ENCODE data around the gene TLDC2. TPM values are rescaled to one million over a fixed set of nuclear protein-coding genes. Genes with fewer than 3 reads are reported as not detected.

The TLDC2 gene
- total and polyA plus RNA-seq, 7 experiments from 2014 or later: 0.37 to 0.49 (median 0.40) TPM; not detected in 3

GRCh38 chr20:36924167-36925045, 48.5 kb downstream of the TLDC2 start:
- Mint-ChIP-seq H3K36me3 (peaks cover 5 to 59% (median 37%) of the 10 kb centered on the region in 5 donors), H3K9me3 (no peaks in the 10 kb centered on the region), H3K4me3 (peak overlapping the region in 4 of 10 donors; percentile 19 to 66 (median 53)), H3K27ac (peak overlapping the region; percentile 11 to 98 (median 83)), H3K4me1 (peaks cover 16 to 65% (median 52%) of the 10 kb centered on the region in 7 donors), H3K27me3 (no peaks in the 10 kb centered on the region)
- no peak overlapping the region for H3K4me3 ChIP-seq (ENCODE audit: low read length)
- peaks cover 36 to 84% (median 36%) of the 10 kb centered on the region in 3 experiments for H3K36me3 ChIP-seq (ENCODE audit: control insufficient read depth in 2 of 3, insufficient read depth in 3 of 3, low read length in 3 of 3)
- H3K9me3 ChIP-seq (ENCODE audit: control insufficient read depth in 2 of 3, low read length in 3 of 3): no peaks in the 10 kb centered on the region
- peaks cover 3 to 36% of the 10 kb centered on the region in 2 donors for H3K4me1 ChIP-seq (ENCODE audit: control insufficient read depth in 2 of 2, insufficient read depth in 2 of 2, low read length in 2 of 2)
- DNase-seq (no peak), ATAC-seq (no peak)
- no peaks in the 10 kb centered on the region for H3K27me3 ChIP-seq (ENCODE audit: control insufficient read depth in 2 of 2, insufficient read depth in 2 of 2, low read length in 2 of 2)
- H3K27ac ChIP-seq (ENCODE audit: low read depth, low read length): peak overlapping the region; percentile 43
- POLR2A ChIA-PET: interaction anchor here (0.6 to 5.7 kb wide), 12 partner anchors 8 to 971 kb away, joined by 3 to 37 read pairs (median 4); no protein-coding TSS in a partner anchor
- CTCF ChIA-PET: interaction anchor here (0.7 to 2.5 kb wide), 2 partner anchors 25 to 84 kb away, joined by 4 to 10 read pairs; no protein-coding TSS in a partner anchor
- intact Hi-C loops (cut with micrococcal nuclease): no loop called here

GRCh38 chr20:36925234-36925633, 49.3 kb downstream of the TLDC2 start:
- no peak overlapping the region for H3K4me3 ChIP-seq (ENCODE audit: low read length)
- H3K27me3 ChIP-seq (ENCODE audit: control insufficient read depth in 2 of 2, insufficient read depth in 2 of 2, low read length in 2 of 2): no peaks in the 10 kb centered on the region
- peaks cover 5 to 63% (median 34%) of the 10 kb centered on the region in 5 donors for H3K36me3 Mint-ChIP-seq
- peaks cover 12 to 67% (median 48%) of the 10 kb centered on the region in 7 donors for H3K4me1 Mint-ChIP-seq
- no peaks in the 10 kb centered on the region for H3K9me3 ChIP-seq (ENCODE audit: control insufficient read depth in 2 of 3, low read length in 3 of 3)
- CTCF ChIA-PET: interaction anchor here (0.7 to 2.5 kb wide), 2 partner anchors 24 to 83 kb away, joined by 4 to 10 read pairs; no protein-coding TSS in a partner anchor
- peaks cover 0 to 1% (median 0%) of the 10 kb centered on the region in 11 donors for H3K9me3 Mint-ChIP-seq
- H3K27ac Mint-ChIP-seq: peak overlapping the region; percentile 33 to 98 (median 83)
- peaks cover 37 to 83% (median 42%) of the 10 kb centered on the region in 3 experiments for H3K36me3 ChIP-seq (ENCODE audit: control insufficient read depth in 2 of 3, insufficient read depth in 3 of 3, low read length in 3 of 3)
- peak overlapping the region in 7 of 10 donors; percentile 4 to 66 (median 40) for H3K4me3 Mint-ChIP-seq
- no peak for ATAC-seq
- POLR2A ChIA-PET: interaction anchor here (0.6 to 5.7 kb wide), 4 partner anchors 17 to 971 kb away, joined by 3 to 28 read pairs (median 6); no protein-coding TSS in a partner anchor
- H3K27ac ChIP-seq (ENCODE audit: low read depth, low read length): peak overlapping the region; percentile 34
- no peak for DNase-seq
- intact Hi-C loops (cut with micrococcal nuclease): no loop called here
- H3K4me1 ChIP-seq (ENCODE audit: control insufficient read depth in 2 of 2, insufficient read depth in 2 of 2, low read length in 2 of 2): peaks cover 12 to 40% of the 10 kb centered on the region in 2 donors
- H3K27me3 Mint-ChIP-seq: no peaks in the 10 kb centered on the region

- Mint-ChIP-seq H3K27me3 (no peaks in the 10 kb centered on the region), H3K9me3 (peaks cover 0 to 2% (median 0%) of the 10 kb centered on the region in 11 donors), H3K4me3 (peak overlapping the region in 4 of 10 donors; percentile 1 to 40 (median 12)), H3K27ac (peak overlapping the region in 8 of 9 donors; percentile 24 to 98 (median 76)), H3K36me3 (peaks cover 5 to 76% (median 49%) of the 10 kb centered on the region in 5 donors), H3K4me1 (peaks cover 17 to 82% (median 61%) of the 10 kb centered on the region in 7 donors)
- Histone ChIP-seq H3K36me3 (ENCODE audit: control insufficient read depth in 2 of 3, insufficient read depth in 3 of 3, low read length in 3 of 3) (peaks cover 36 to 69% (median 41%) of the 10 kb centered on the region in 3 experiments), H3K9me3 (ENCODE audit: control insufficient read depth in 2 of 3, low read length in 3 of 3) (no peaks in the 10 kb centered on the region), H3K27me3 (ENCODE audit: control insufficient read depth in 2 of 2, insufficient read depth in 2 of 2, low read length in 2 of 2) (no peaks in the 10 kb centered on the region), H3K4me1 (ENCODE audit: control insufficient read depth in 2 of 2, insufficient read depth in 2 of 2, low read length in 2 of 2) (peaks cover 27 to 50% of the 10 kb centered on the region in 2 donors), H3K4me3 (ENCODE audit: low read length) (no peak overlapping the region), H3K27ac (ENCODE audit: low read depth, low read length) (no peak overlapping the region)
- intact Hi-C loops (cut with micrococcal nuclease): no loop called here
- DNase-seq: no peak
- ATAC-seq: no peak
- ChIA-PET POLR2A (no interaction called here), CTCF (interaction anchor here (1.8 kb wide), 1 partner anchor 9 kb away, joined by 6 read pairs; no protein-coding TSS in a partner anchor)
These were observed 50.8 kb downstream of the TLDC2 start for GRCh38 chr20:36926653-36927200.

- no peaks in the 10 kb centered on the region for H3K27me3 Mint-ChIP-seq
- ChIA-PET POLR2A (interaction anchor here (0.7 to 1.4 kb wide), 4 partner anchors 22 to 92 kb away, joined by 3 read pairs; no protein-coding TSS in a partner anchor), CTCF (interaction anchor here (0.7 to 1.8 kb wide), 4 partner anchors 10 to 168 kb away, joined by 3 to 6 read pairs (median 4); no protein-coding TSS in a partner anchor)
- Histone ChIP-seq H3K36me3 (ENCODE audit: control insufficient read depth in 2 of 3, insufficient read depth in 3 of 3, low read length in 3 of 3) (peaks cover 29 to 69% (median 38%) of the 10 kb centered on the region in 3 experiments), H3K27ac (ENCODE audit: low read depth, low read length) (no peak overlapping the region), H3K4me1 (ENCODE audit: control insufficient read depth in 2 of 2, insufficient read depth in 2 of 2, low read length in 2 of 2) (peaks cover 30 to 51% of the 10 kb centered on the region in 2 donors), H3K27me3 (ENCODE audit: control insufficient read depth in 2 of 2, insufficient read depth in 2 of 2, low read length in 2 of 2) (no peaks in the 10 kb centered on the region), H3K4me3 (ENCODE audit: low read length) (no peak overlapping the region), H3K9me3 (ENCODE audit: control insufficient read depth in 2 of 3, low read length in 3 of 3) (no peaks in the 10 kb centered on the region)
- intact Hi-C loops (cut with micrococcal nuclease): no loop called here
- H3K4me3 Mint-ChIP-seq: no peak overlapping the region
- no peak for ATAC-seq
- H3K36me3 Mint-ChIP-seq: peaks cover 5 to 80% (median 56%) of the 10 kb centered on the region in 5 donors
- peaks cover 24 to 86% (median 68%) of the 10 kb centered on the region in 7 donors for H3K4me1 Mint-ChIP-seq
- peak overlapping the region in 6 of 9 donors; percentile 67 to 98 (median 94) for H3K27ac Mint-ChIP-seq
- H3K9me3 Mint-ChIP-seq: peaks cover 0 to 2% (median 0%) of the 10 kb centered on the region in 11 donors
- no peak for DNase-seq
These were observed 51.8 kb downstream of the TLDC2 start for GRCh38 chr20:36927704-36928103.

GRCh38 chr20:36929290-36929689, 53.4 kb downstream of the TLDC2 start:
- POLR2A ChIA-PET: interaction anchor here (0.7 to 2.2 kb wide), 4 partner anchors 9 to 86 kb away, joined by 3 to 20 read pairs (median 7); no protein-coding TSS in a partner anchor
- H3K27ac Mint-ChIP-seq: peak overlapping the region; percentile 13 to 99 (median 96)
- no peak for ATAC-seq
- H3K4me1 Mint-ChIP-seq: peaks cover 23 to 86% (median 66%) of the 10 kb centered on the region in 7 donors
- Histone ChIP-seq H3K4me3 (ENCODE audit: low read length) (no peak overlapping the region), H3K9me3 (ENCODE audit: control insufficient read depth in 2 of 3, low read length in 3 of 3) (no peaks in the 10 kb centered on the region), H3K27me3 (ENCODE audit: control insufficient read depth in 2 of 2, insufficient read depth in 2 of 2, low read length in 2 of 2) (no peaks in the 10 kb centered on the region), H3K4me1 (ENCODE audit: control insufficient read depth in 2 of 2, insufficient read depth in 2 of 2, low read length in 2 of 2) (peaks cover 30 to 50% of the 10 kb centered on the region in 2 donors), H3K27ac (ENCODE audit: low read depth, low read length) (peak overlapping the region; percentile 70), H3K36me3 (ENCODE audit: control insufficient read depth in 2 of 3, insufficient read depth in 3 of 3, low read length in 3 of 3) (peaks cover 36 to 70% (median 41%) of the 10 kb centered on the region in 3 experiments)
- CTCF ChIA-PET: interaction anchor here (0.7 kb wide), 1 partner anchor 324 kb away, joined by 5 read pairs; no protein-coding TSS in a partner anchor
- intact Hi-C loops (cut with micrococcal nuclease): no loop called here
- H3K4me3 Mint-ChIP-seq: peak overlapping the region in 7 of 10 donors; percentile 25 to 87 (median 52)
- H3K27me3 Mint-ChIP-seq: no peaks in the 10 kb centered on the region
- H3K36me3 Mint-ChIP-seq: peaks cover 5 to 79% (median 60%) of the 10 kb centered on the region in 5 donors
- peaks cover 0 to 2% (median 0%) of the 10 kb centered on the region in 11 donors for H3K9me3 Mint-ChIP-seq
- DNase-seq: no peak

All from naive thymus-derived CD4-positive, alpha-beta T cell (primary cell).